ENCODE data around the gene SYMPK.
A peak's percentile ranks its signal among the peaks of the same experiment; 100 is the strongest.

SYMPK gene

GRCh38 chr19:45825263-45825605 is 37.7 kb downstream of the SYMPK start:
- DNase-seq (ENCODE audit: low read depth) = no peak

DNA sequence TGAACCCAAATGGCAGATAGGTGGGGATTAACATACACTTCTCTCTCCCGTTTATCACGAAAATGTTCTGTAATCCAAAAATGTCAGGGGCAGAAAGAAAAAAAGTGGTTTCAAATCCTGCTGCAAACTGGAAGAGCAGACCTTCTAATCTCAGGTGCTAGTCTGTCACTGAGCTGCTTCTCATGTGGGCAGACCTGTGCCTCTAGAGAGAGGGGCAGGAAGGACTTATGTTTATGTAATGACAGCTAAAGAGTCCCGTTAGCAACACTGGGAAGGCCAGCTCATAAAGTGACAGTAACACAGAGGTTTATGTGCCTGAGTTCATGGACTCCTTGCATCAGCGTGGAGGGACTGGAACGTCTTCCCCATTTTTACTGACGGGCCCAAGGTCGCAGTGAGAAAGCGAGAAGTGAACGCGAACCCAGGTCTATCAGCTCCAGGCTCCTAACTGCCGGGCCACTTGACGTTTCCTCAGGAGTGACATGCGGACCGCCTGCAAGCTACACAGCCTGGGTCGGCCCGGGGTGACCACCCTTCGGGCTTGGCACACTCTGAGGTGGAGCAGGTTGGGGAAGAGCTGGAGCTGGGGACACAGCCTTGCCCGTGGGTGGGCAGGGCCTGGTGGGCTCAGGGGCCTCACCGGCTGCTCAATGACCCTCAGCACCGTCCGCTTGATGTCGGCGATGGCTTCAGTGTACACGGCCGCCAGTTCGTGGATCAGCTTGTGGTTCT is 38.2 kb downstream of the SYMPK start:
- no peak for DNase-seq (ENCODE audit: low read depth)

DNA sequence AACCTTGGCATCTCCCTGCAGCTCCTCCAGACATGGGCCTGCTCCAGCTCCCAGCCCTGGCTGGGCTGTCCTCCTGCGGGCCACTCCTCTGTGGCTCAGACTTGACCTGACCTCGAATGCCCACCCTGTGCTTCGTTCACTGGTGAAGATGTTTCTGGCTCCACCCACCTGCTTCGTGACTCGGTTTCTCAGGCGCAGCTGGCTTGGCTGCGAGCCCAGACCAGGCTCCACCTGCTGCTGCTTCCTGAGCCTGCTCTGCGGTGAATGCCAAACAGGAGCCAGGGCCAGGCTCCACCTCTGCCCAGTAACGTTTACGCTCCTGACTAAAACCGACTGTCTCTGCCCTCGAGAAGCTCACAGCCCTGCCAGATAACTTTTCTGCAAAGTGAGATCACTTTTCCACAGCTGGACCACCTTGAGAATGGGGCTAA is 38.9 kb downstream of the SYMPK start:
- no peak for DNase-seq (ENCODE audit: low read depth)

DNA sequence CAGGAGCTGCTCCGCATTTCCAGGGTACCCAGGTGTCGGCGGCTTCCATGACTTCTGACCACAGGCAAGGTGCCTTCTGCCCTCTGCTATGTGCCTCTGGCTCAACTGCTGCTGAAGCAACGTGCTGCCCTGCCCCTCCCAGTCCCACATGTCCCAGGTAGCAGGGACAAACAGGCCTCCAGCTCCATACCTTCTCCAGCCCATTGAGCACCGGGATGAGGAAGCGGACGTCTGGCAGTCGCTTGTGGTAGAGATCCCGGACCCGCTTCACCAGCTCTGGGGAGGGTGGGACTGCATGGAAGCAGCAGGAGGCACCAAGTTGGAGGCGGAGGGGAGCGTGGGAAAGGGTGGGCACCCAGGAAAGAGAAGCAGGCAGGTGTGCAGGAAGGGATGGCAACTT is 39.8 kb downstream of the SYMPK start:
- DNase-seq (ENCODE audit: low read depth) = no peak

GRCh38 chr19:45822716-45823115 is 40.2 kb downstream of the SYMPK start:
- no peak for DNase-seq (ENCODE audit: low read depth)

- DNase-seq (ENCODE audit: low read depth) = no peak
These were observed 41.4 kb downstream of the SYMPK start for GRCh38 chr19:45821570-45821969.

DNA sequence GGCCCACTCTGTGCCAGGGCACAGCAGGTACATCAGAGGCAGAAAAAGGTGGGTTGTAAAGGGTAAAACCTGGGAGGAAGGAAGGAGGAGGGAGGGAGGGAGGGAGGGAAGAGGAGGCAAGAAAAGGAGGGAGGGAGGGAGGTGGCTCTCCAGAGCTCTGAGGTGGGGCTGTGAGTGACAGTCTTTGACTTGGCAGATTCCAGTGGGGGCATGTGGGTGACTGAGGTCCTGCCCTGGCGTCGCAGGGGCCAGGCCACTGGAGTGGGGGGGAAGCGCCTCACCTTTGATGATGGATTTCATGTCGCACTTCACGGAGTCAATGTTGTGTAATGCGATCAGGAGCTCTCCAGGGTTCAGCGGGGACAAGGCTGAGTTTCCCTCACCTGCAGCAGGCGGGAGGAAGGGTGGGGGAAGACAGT is 41.8 kb downstream of the SYMPK start:
- DNase-seq (ENCODE audit: low read depth) = no peak

DNA sequence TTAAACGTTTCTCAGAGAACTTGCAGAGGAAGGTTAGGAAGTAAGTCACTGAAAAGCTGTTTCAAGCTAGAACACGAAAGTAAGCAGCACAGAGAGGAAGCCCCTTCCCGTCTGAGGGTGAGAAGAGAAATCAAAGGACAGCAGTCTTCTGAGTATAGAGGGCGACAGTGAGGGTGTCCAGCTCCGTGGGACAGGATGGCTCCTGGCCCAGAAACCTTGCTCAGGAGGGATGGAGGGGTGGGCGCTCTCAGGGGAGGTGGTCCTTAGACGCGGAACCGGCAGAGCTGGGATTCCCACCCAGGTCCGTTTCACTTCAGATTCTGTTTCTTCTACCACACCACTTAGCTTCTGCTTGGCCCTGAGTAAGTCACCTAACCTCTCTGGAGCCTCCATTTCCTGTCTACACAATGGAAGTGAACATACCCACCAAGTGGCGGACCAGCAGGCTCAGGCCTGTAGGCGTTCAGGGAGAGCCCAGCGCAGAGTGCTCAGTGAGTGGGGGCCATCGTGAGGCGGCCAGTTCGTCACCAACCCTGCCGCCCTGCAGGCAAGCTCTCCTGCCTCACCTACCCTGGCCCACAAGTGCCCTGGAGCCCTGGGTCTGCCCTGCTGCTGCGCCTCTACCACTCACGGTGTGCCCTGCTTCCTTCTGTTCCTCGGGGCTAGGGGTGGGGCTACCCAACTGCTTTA is 42.4 kb downstream of the SYMPK start:
- DNase-seq (ENCODE audit: low read depth) = no peak

GRCh38 chr19:45819769-45820168 is 43.2 kb downstream of the SYMPK start:
- no peak for DNase-seq (ENCODE audit: low read depth)

GRCh38 chr19:45817725-45818301 is 45.1 kb downstream of the SYMPK start:
- no peak for DNase-seq (ENCODE audit: low read depth)

GRCh38 chr19:45817010-45817724 is 45.8 kb downstream of the SYMPK start:
- DNase-seq (ENCODE audit: low read depth) = peak; percentile 95

GRCh38 chr19:45816236-45817009 is 46.5 kb downstream of the SYMPK start:
- DNase-seq (ENCODE audit: low read depth) = no peak

GRCh38 chr19:45815481-45816216 is 47.3 kb downstream of the SYMPK start:
- no peak for DNase-seq (ENCODE audit: low read depth)

DNA sequence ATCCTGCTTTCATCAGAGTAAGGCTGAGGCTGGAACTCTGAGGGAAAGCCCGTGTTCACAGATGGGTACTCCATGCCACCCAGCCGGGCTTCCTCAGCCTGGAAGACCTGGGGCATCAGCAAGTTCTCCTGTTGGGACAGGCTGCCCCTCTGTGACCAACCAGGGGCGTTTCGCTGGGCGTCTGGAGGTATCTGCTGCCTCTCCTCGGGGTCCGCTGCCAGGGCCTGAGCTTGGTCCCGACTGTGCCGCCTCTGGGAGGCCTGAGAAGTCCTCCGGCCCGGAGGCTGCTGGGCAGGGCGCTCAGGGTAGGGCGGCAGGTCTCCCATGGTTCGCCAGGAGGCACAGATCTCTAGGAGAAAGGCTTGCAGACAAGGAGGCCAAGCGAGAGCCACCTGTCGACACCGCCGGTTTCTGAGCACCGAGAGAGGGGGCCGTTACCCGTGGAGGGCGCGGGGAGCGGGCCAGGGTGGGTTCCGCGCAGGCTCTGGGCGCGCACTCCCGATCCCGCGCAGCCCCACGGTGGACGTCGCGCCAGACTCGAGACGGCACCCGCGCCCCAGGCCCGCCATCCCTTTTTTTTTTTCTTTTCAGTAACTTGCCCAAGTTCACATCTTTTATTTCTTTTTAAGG is 48.0 kb downstream of the SYMPK start, which contains the start of gene RSPH6A:
Gene RSPH6A (minus strand): TSS at position 458 of the 630 bp plus-strand sequence. CDS start 132 bp downstream, at position 326.
- DNase-seq (ENCODE audit: low read depth) = no peak

DNA sequence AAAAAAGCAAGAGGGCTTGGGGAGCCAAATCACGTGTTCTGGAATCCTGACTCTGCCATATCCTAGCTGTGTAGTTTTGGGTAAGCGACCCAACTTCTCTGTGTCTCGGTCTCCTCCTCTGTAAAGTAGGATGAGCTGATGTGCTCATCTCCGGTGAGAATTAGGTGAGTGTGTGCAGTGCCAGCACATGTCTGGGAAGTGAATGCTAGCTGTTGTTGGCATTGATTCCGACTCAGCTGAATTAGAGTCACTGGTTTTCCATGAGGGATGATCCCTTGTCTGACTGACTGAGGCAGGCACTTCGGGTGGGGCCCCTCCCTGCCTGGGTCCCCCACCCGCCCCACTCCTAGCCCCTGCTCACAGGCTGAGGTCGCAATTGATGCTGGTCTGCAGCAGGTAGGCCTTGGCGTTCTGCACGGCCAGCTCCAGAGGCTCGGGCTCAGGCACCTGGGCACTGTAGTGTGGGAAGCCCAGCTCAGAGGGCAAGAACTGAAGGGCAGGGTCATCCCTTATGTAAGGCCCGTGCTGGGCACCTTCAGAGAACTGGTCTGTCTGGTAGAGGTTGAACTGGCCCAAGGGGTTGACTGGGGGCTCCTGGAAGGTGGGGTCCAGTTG is 48.7 kb downstream of the SYMPK start:
- DNase-seq (ENCODE audit: low read depth) = no peak

GRCh38 chr19:45812297-45812696 is 50.6 kb downstream of the SYMPK start:
- no peak for DNase-seq (ENCODE audit: low read depth)

- no peak for DNase-seq (ENCODE audit: low read depth)
These were observed 53.2 kb downstream of the SYMPK start for GRCh38 chr19:45809643-45810159.

GRCh38 chr19:45805719-45806118 is 57.2 kb downstream of the SYMPK start:
- no peak for DNase-seq (ENCODE audit: low read depth)

DNA sequence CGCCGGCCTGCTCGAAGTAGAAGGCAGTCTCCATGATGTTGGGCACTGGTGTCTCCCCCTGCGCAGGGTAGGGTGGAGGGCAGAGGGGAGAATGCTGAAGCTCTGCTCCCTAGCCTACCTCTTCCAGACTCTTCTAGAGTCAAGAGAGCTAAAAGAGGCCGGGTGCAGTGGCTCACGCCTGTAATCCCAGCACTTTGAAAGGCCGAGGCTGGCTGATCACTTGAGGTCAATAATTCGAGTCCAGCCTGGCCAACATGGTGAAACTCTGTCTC is 58.1 kb downstream of the SYMPK start:
- DNase-seq (ENCODE audit: low read depth) = no peak

All from activated T-cell treated with anti-CD3 and anti-CD28 coated beads for 24 hours (primary cell).